Liver (tissue), 3 donors: Measurements from ENCODE around the gene NUCKS1.

Experiments used
- GABPA ChIP-seq, 2 donors: IDR thresholded peaks in 1 of 2; conservative IDR thresholded peaks in 1 of 2; 2 replicates each; pipeline ENCODE4 v1.6.1; 2016; ENCODE audit warnings: antibody characterized with exemption in 2 of 2, mild to moderate bottlenecking in 1 of 2, moderate library complexity in 1 of 2
- HNF4G ChIP-seq: IDR thresholded peaks from 2 replicates; pipeline ENCODE4 v1.6.1; 2016; ENCODE audit warnings: antibody characterized with exemption
- RAD21 ChIP-seq, 2 donors: IDR thresholded peaks; 2 replicates each; pipeline ENCODE4 v1.6.1; 2016; ENCODE audit warnings: antibody characterized with exemption in 2 of 2, mild to moderate bottlenecking in 2 of 2
- YY1 ChIP-seq: IDR thresholded peaks from 2 replicates; pipeline ENCODE4 v1.6.1; 2016; ENCODE audit warnings: antibody characterized with exemption, mild to moderate bottlenecking
- TF ChIP-seq, protein P1 (sequence below): fragments of 150-350 bp; IDR thresholded peaks from 2 replicates; pipeline ENCODE4 v1.5.1; 2017; ENCODE audit warnings: improper control_type of control experiment, low read depth, low read length; ENCODE audit not compliant: missing input control
- TF ChIP-seq, protein P2 (sequence below): IDR thresholded peaks from 2 replicates; pipeline ENCODE4 v1.6.1; 2016; ENCODE audit warnings: antibody characterized with exemption, mild to moderate bottlenecking
- TF ChIP-seq, protein P3 (sequence below): IDR thresholded peaks from 2 replicates; pipeline ENCODE4 v1.6.1; 2016; ENCODE audit warnings: antibody characterized with exemption
- donor health status: healthy.
- donor health status: healthy.

DNA sequence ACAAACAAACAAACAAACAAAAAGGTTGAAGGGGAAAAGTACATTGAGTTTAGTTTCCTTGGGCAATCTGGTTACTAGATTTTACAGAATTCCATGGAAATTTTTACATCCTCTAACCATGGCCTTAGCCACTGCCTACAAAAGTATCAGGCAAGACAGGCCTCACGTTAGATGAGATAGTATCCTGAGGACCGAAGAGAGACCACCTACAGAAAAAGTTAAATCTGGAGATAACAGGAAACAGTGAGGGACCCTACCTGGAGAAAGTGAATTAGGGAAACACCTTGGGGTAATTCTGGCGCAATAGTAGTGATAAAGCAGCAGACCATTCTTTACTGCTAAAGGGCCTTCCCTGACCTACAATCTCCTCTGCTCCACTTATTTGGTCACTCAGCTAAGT lies 16.6 kb upstream of the NUCKS1 start:
- TF ChIP-seq YY1 (no peak), GABPA (IDR thresholded peaks at IDR 0.05 in 1 of 2, conservative IDR thresholded peaks at IDR 0.05 in 1 of 2) (no peak), RAD21 (IDR thresholded peaks at IDR 0.05) (no peak), HNF4G (no peak)
- TF ChIP-seq, protein P1, sequence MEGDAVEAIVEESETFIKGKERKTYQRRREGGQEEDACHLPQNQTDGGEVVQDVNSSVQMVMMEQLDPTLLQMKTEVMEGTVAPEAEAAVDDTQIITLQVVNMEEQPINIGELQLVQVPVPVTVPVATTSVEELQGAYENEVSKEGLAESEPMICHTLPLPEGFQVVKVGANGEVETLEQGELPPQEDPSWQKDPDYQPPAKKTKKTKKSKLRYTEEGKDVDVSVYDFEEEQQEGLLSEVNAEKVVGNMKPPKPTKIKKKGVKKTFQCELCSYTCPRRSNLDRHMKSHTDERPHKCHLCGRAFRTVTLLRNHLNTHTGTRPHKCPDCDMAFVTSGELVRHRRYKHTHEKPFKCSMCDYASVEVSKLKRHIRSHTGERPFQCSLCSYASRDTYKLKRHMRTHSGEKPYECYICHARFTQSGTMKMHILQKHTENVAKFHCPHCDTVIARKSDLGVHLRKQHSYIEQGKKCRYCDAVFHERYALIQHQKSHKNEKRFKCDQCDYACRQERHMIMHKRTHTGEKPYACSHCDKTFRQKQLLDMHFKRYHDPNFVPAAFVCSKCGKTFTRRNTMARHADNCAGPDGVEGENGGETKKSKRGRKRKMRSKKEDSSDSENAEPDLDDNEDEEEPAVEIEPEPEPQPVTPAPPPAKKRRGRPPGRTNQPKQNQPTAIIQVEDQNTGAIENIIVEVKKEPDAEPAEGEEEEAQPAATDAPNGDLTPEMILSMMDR: no peak
- TF ChIP-seq, protein P2, sequence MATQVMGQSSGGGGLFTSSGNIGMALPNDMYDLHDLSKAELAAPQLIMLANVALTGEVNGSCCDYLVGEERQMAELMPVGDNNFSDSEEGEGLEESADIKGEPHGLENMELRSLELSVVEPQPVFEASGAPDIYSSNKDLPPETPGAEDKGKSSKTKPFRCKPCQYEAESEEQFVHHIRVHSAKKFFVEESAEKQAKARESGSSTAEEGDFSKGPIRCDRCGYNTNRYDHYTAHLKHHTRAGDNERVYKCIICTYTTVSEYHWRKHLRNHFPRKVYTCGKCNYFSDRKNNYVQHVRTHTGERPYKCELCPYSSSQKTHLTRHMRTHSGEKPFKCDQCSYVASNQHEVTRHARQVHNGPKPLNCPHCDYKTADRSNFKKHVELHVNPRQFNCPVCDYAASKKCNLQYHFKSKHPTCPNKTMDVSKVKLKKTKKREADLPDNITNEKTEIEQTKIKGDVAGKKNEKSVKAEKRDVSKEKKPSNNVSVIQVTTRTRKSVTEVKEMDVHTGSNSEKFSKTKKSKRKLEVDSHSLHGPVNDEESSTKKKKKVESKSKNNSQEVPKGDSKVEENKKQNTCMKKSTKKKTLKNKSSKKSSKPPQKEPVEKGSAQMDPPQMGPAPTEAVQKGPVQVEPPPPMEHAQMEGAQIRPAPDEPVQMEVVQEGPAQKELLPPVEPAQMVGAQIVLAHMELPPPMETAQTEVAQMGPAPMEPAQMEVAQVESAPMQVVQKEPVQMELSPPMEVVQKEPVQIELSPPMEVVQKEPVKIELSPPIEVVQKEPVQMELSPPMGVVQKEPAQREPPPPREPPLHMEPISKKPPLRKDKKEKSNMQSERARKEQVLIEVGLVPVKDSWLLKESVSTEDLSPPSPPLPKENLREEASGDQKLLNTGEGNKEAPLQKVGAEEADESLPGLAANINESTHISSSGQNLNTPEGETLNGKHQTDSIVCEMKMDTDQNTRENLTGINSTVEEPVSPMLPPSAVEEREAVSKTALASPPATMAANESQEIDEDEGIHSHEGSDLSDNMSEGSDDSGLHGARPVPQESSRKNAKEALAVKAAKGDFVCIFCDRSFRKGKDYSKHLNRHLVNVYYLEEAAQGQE: no peak
- TF ChIP-seq, protein P3, sequence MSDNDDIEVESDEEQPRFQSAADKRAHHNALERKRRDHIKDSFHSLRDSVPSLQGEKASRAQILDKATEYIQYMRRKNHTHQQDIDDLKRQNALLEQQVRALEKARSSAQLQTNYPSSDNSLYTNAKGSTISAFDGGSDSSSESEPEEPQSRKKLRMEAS: no peak
